DMS153 (cell line): ENCODE measurements around the gene UROC1.

ENCODE experiments used
- DNase-seq: peaks from one replicate; lab custom pipeline; 2025; lab: John Stamatoyannopoulos, UW

Gene UROC1

GRCh38 chr3:126516152-126516935 lies 1.2 kb downstream of the UROC1 start:
- DNase-seq = no peak

GRCh38 chr3:126515066-126515706 lies 2.4 kb downstream of the UROC1 start:
- DNase-seq = no peak

GRCh38 chr3:126514161-126514560 lies 3.4 kb downstream of the UROC1 start:
- no peak for DNase-seq

- DNase-seq = no peak
Observed at GRCh38 chr3:126512916-126513650, 4.5 kb downstream of the UROC1 start.

GRCh38 chr3:126512026-126512425 lies 5.5 kb downstream of the UROC1 start:
- no peak for DNase-seq

GRCh38 chr3:126511291-126511690 lies 6.3 kb downstream of the UROC1 start:
- DNase-seq = no peak

GRCh38 chr3:126510308-126510910 lies 7.2 kb downstream of the UROC1 start:
- DNase-seq = no peak

- DNase-seq = no peak
Observed at GRCh38 chr3:126509597-126510307, 7.8 kb downstream of the UROC1 start.

- no peak for DNase-seq
Observed at GRCh38 chr3:126508564-126508964, 9.0 kb downstream of the UROC1 start.

- DNase-seq = no peak
Observed at GRCh38 chr3:126507886-126508285, 9.7 kb downstream of the UROC1 start.

GRCh38 chr3:126503701-126504100 lies 13.9 kb downstream of the UROC1 start:
- no peak for DNase-seq

- no peak for DNase-seq
Observed at GRCh38 chr3:126502656-126503055, 14.9 kb downstream of the UROC1 start.

- no peak for DNase-seq
Observed at GRCh38 chr3:126501736-126502135, 15.8 kb downstream of the UROC1 start.

- DNase-seq = no peak
Observed at GRCh38 chr3:126501054-126501453, 16.5 kb downstream of the UROC1 start.

GRCh38 chr3:126500016-126500415 lies 17.6 kb downstream of the UROC1 start:
- no peak for DNase-seq

- no peak for DNase-seq
Observed at GRCh38 chr3:126499401-126499800, 18.2 kb downstream of the UROC1 start.

GRCh38 chr3:126498929-126499328 lies 18.6 kb downstream of the UROC1 start:
- no peak for DNase-seq

- DNase-seq = no peak
Observed at GRCh38 chr3:126498461-126498860, 19.1 kb downstream of the UROC1 start.

GRCh38 chr3:126497956-126498355 lies 19.6 kb downstream of the UROC1 start:
- DNase-seq = no peak

- DNase-seq = no peak
Observed at GRCh38 chr3:126496894-126497850, 20.4 kb downstream of the UROC1 start.

GRCh38 chr3:126495786-126496185 lies 21.8 kb downstream of the UROC1 start:
- DNase-seq = no peak
